K562 (cell line): ENCODE data around the gene CDC25B. TPM values are rescaled to one million over a fixed set of nuclear protein-coding genes. Genes with fewer than 3 reads are reported as not detected.

Experiments
- ATAC-seq: fragments of 200-7000 bp; cut with Tn5 transposase; 3 replicates; pipeline ENCODE4 v1.9.1; 2020; ENCODE audit warnings: moderate library complexity
- BruUV-seq: library from RNA; stranded (reverse); fragments of 400-500 nt; replicated peaks from 2 replicates; lab custom pipeline; 2021; lab: Mats Ljungman, UMichigan
- CTCF ChIA-PET: fragments of 300-600 bp; formaldehyde crosslinking; extraction: SDS; loops from one replicate; lab custom pipeline; 2021; ENCODE audit warnings: low intra/inter-chr PET ratio; lab: Yijun Ruan, JAX
- POLR2A ChIA-PET: fragments of 300-600, 350-650 bp; sonication (Branson Sonifier 250); formaldehyde crosslinking; extraction: SDS; loops from one replicate; lab custom pipeline; 2021; ENCODE audit warnings: antibody characterized with exemption, inconsistent platforms; lab: Yijun Ruan, JAX
- DNase-seq, 4 experiments: peaks; one replicate each; pipeline versions ENCODE4 v3.0.0 to v3.0.0-alpha.2; 2011 to 2018; ENCODE audit warnings: low spot score in 3 of 4, mixed read lengths in 3 of 4; ENCODE audit errors: extremely low read depth in 1 of 4
- FAIRE-seq: peaks from 2 replicates; lab custom pipeline; 2011; peaks lifted over from hg19 to GRCh38; lab: Jason Lieb, UNC
- H2AFZ ChIP-seq: 2 replicates; pipeline ENCODE4 v1.6.0; 2011; ENCODE audit warnings: low read depth, low read length, control low read depth, inconsistent platforms
- H3K27ac ChIP-seq: fragments of 200-600 bp; 3 replicates; pipeline ENCODE4 v1.8.0; 2011; ENCODE audit warnings: low read depth, mild to moderate bottlenecking, control low read depth, inconsistent platforms, low read length, moderate library complexity, mixed read lengths; ENCODE audit errors: extremely low read depth
- H3K27me3 ChIP-seq, 2 experiments: fragments of 300-600 bp in 1 of 2; 2 replicates in 1 of 2; 3 replicates in 1 of 2; pipeline versions ENCODE4 v1.6.0 to v1.8.0; 2011; ENCODE audit warnings: inconsistent platforms in 2 of 2, low read length in 2 of 2, mild to moderate bottlenecking in 1 of 2, mixed read lengths in 1 of 2, moderate library complexity in 1 of 2; ENCODE audit not compliant: control insufficient read depth in 2 of 2, insufficient read depth in 2 of 2
- H3K36me3 ChIP-seq: fragments of 300-600 bp; 3 replicates; pipeline ENCODE4 v1.8.0; 2011; ENCODE audit warnings: mild to moderate bottlenecking, low read length, inconsistent platforms; ENCODE audit not compliant: control insufficient read depth, insufficient read depth
- H3K4me1 ChIP-seq, 2 experiments: fragments of 200-600 bp in 1 of 2; replicated peaks in 1 of 2; 2 replicates in 1 of 2; 3 replicates in 1 of 2; pipeline versions ENCODE4 v1.5.1 to v1.8.0; 2011; ENCODE audit warnings: inconsistent platforms in 2 of 2, low read length in 2 of 2, mild to moderate bottlenecking in 1 of 2, mixed read lengths in 1 of 2, moderate library complexity in 1 of 2; ENCODE audit not compliant: control insufficient read depth in 2 of 2, insufficient read depth in 2 of 2
- H3K4me2 ChIP-seq: 2 replicates; pipeline ENCODE4 v1.6.1; 2011; ENCODE audit warnings: low read length, control low read depth, inconsistent platforms, mixed read lengths; ENCODE audit not compliant: insufficient read depth
- H3K4me3 ChIP-seq: fragments of 200-600 bp; sonication (generic), shearing (Covaris generic); 2 replicates; pipeline ENCODE4 v1.5.1; 2016; ENCODE audit warnings: control low read depth, inconsistent platforms
- H3K79me2 ChIP-seq: fragments of 200-600 bp; 3 replicates; pipeline ENCODE4 v1.8.0; 2011; ENCODE audit warnings: low read length, inconsistent platforms; ENCODE audit not compliant: control insufficient read depth, insufficient read depth
- H3K9ac ChIP-seq, 2 experiments: 2 replicates each; pipeline versions ENCODE4 v1.6.0 to v1.6.1; 2011; ENCODE audit warnings: low read depth in 2 of 2, low read length in 2 of 2, control low read depth in 1 of 2, inconsistent platforms in 1 of 2, mild to moderate bottlenecking in 1 of 2, mixed read lengths in 1 of 2; ENCODE audit not compliant: insufficient read depth in 1 of 2
- H3K9me1 ChIP-seq: one replicate; pipeline ENCODE4 v1.6.0; 2011; ENCODE audit warnings: inconsistent platforms, mild to moderate bottlenecking, low read length, moderate library complexity; ENCODE audit not compliant: control insufficient read depth, insufficient read depth
- H3K9me3 ChIP-seq: replicated peaks from 2 replicates; pipeline ENCODE4 v1.5.1; 2011; ENCODE audit warnings: low read depth, low read length, inconsistent platforms; ENCODE audit not compliant: control insufficient read depth, insufficient read depth
- H4K20me1 ChIP-seq: replicated peaks from 2 replicates; pipeline ENCODE4 v1.6.1; 2011; ENCODE audit warnings: low read length, inconsistent platforms, mixed read lengths; ENCODE audit not compliant: control insufficient read depth, insufficient read depth
- ESRRA ChIP-seq: fragments of 450-650 bp; IDR thresholded peaks from 2 replicates; pipeline ENCODE4 v1.6.1; 2014; ENCODE audit warnings: low read depth, mild to moderate bottlenecking, moderate library complexity, borderline replicate concordance
- FOXP1 ChIP-seq: sonication (generic); formaldehyde crosslinking; IDR thresholded peaks from 2 replicates; pipeline ENCODE4 v1.8.0; 2022; ENCODE audit warnings: mild to moderate bottlenecking, missing genetic modification reagents
- HDAC1 ChIP-seq, 2 experiments: fragments of 450-650 bp; IDR thresholded peaks; 2 replicates each; pipeline ENCODE4 v1.6.1; 2016 to 2017; ENCODE audit warnings: inconsistent platforms in 1 of 2, mild to moderate bottlenecking in 1 of 2, moderate library complexity in 1 of 2
- KDM5B ChIP-seq: fragments of 200-600 bp; sonication (generic); IDR thresholded peaks from 2 replicates; pipeline ENCODE4 v1.6.1; 2012; ENCODE audit warnings: low read depth, mild to moderate bottlenecking, moderate library complexity, low read length, control low read depth, inconsistent platforms; ENCODE audit not compliant: insufficient replicate concordance
- POLR2B ChIP-seq: fragments of 450-650 bp; IDR thresholded peaks from 2 replicates; pipeline ENCODE4 v1.6.1; 2018; ENCODE audit warnings: low read depth; ENCODE audit not compliant: partially characterized antibody
- SAFB ChIP-seq: fragments of 200-400 bp; formaldehyde crosslinking; IDR thresholded peaks from 2 replicates; pipeline ENCODE4 v1.6.1; 2017; ENCODE audit warnings: low read depth, low read length, borderline replicate concordance
- SMARCB1 ChIP-seq: IDR thresholded peaks from 2 replicates; pipeline ENCODE4 v1.6.1; 2011; ENCODE audit warnings: improper control_type of control experiment, low read depth; ENCODE audit not compliant: insufficient read length
- SMARCE1 ChIP-seq: fragments of 450-650 bp; IDR thresholded peaks from 2 replicates; pipeline ENCODE4 v1.7.1; 2016; ENCODE audit warnings: mild to moderate bottlenecking
- SOX6 ChIP-seq: fragments of 450-650 bp; IDR thresholded peaks from 2 replicates; pipeline ENCODE4 v1.6.1; 2014; ENCODE audit warnings: mild to moderate bottlenecking
- SUPT5H ChIP-seq: fragments of 450-650 bp; IDR thresholded peaks from 2 replicates; pipeline ENCODE4 v1.6.1; 2016
- ZBTB2 ChIP-seq: fragments of 450-650 bp; IDR thresholded peaks from 2 replicates; pipeline ENCODE4 v1.6.1; 2016; ENCODE audit warnings: antibody characterized with exemption
- ZNF143 ChIP-seq: sonication (generic); formaldehyde crosslinking; IDR thresholded peaks from 2 replicates; pipeline ENCODE4 v1.9.0; 2022; ENCODE audit warnings: mild to moderate bottlenecking, missing genetic modification reagents
- ZNF263 ChIP-seq: sonication (generic); formaldehyde crosslinking; IDR thresholded peaks from 2 replicates; pipeline ENCODE4 v1.8.0; 2022; ENCODE audit warnings: mild to moderate bottlenecking, missing genetic modification reagents, borderline replicate concordance
- ZNF318 ChIP-seq, 2 experiments: fragments of 450-650 bp; IDR thresholded peaks; 2 replicates each; pipeline ENCODE4 v1.6.1; 2016; ENCODE audit warnings: mild to moderate bottlenecking in 2 of 2, borderline replicate concordance in 1 of 2, low read depth in 1 of 2, moderate library complexity in 1 of 2
- WGBS: fragments of 100-300 bp; shearing (Covaris generic); methylation state at CpG from one replicate; pipeline ENCODE4 v1.1.6; 2016; ENCODE audit warnings: low coverage, mixed read lengths; ENCODE audit not compliant: insufficient coverage; ENCODE audit errors: missing lambda C conversion rate; 5-methylcytosine and 5-hydroxymethylcytosine counted together
- in situ Hi-C: fragments of 300-500 bp; cut with MboI; formaldehyde crosslinking; loops from 4 replicates; pipeline ENCODE4 v1.15.0; 2018; ENCODE audit warnings: inconsistent platforms, mixed read lengths
- intact Hi-C: fragments of 100-400 bp; cut with micrococcal nuclease; formaldehyde crosslinking; loops from 2 replicates; pipeline ENCODE4 v1.14.2; 2022
- polyA plus RNA-seq, 8 experiments: library from polyadenylated mRNA; depleted of rRNA in 4 of 8; stranded (reverse) in 5 of 8; unstranded in 3 of 8; fragments of >200 nt; fragmentation: Nextera tagmentation in 2 of 8; fragmentation: Illumina TruSeq in 1 of 8; extraction: Ambion mirVana in 2 of 8; extraction: Trizol in 1 of 8; gene quantifications; 2 replicates each; pipeline versions ENCODE4 v1.2.1 to v1.2.3, GENCODE V29; 2011 to 2014; ENCODE audit warnings: inconsistent platforms in 1 of 8, missing spikeins in 1 of 8
- total RNA-seq, 7 experiments: library from RNA; depleted of rRNA in 6 of 7; stranded (reverse); fragments of >200 nt in 6 of 7; fragmentation: Illumina TruSeq in 2 of 7; extraction: Trizol in 2 of 7; gene quantifications; 2 replicates each; pipeline versions ENCODE4 v1.2.1 to v1.2.3, GENCODE V29; 2011 to 2021; ENCODE audit warnings: low replicate concordance in 1 of 7

CDC25B gene
- total and polyA plus RNA-seq, 9 of the 15 experiments (the other 6 are each of a cell fraction or from before 2014, with no cell fraction given) = 2.3 to 35.7 (median 9.5) TPM

- ATAC-seq (no peak), FAIRE-seq (no peak), DNase-seq (no peak)
- intact Hi-C loops (loop anchor here (5.0 to 10.0 kb wide), 3 partner anchors 62 to 410 kb away; partner anchors contain the start of gene MAVS), in situ Hi-C loops (no loop called here)
- no TSS peak for BruUV-seq
- 50% methylated on average over 3 of the region's 6 CpGs for WGBS
- H3K36me3 ChIP-seq = peaks cover 21% of the 10 kb centered on the region; the same call in 1 of the 3 replicates
- TF ChIP-seq HDAC1 (IDR thresholded peaks at IDR 0.05) = 0 out of 4 replicates have a peak, but pooled peaks of 1 of the 2 experiments have one; percentile 10
- TF ChIP-seq SMARCB1 = no peak
- TF ChIP-seq SOX6 = no peak
- TF ChIP-seq ZBTB2 = peak; percentile 31; the same call in 1 of the 2 replicates
- no peak for TF ChIP-seq ESRRA
- peak; percentile 95; the same call in 1 of the 2 replicates for TF ChIP-seq ZNF263 (CRISPR knock-in tag)
- TF ChIP-seq SAFB = no peak
- TF ChIP-seq SUPT5H = peak; percentile 39; the same call in 1 of the 2 replicates
- peak; percentile 32 for TF ChIP-seq POLR2B
- TF ChIP-seq SMARCE1 = no peak
- TF ChIP-seq ZNF143 (CRISPR knock-in tag) = no peak
- peak; percentile 9 for TF ChIP-seq KDM5B
- TF ChIP-seq FOXP1 = no peak
- TF ChIP-seq ZNF318 (IDR thresholded peaks at IDR 0.05; ENCODE audit: borderline replicate concordance in 1 of 2, low read depth in 1 of 2) = no peak
- no peaks in the 10 kb centered on the region for H3K9me1 ChIP-seq
- peak overlapping the region in 1 of 2 experiments; percentile 93; a peak in 2 of 4 replicates for H3K9ac ChIP-seq
- H4K20me1 ChIP-seq = peaks cover 6% of the 10 kb centered on the region
- CTCF ChIA-PET = no interaction called here
- no peaks in the 10 kb centered on the region for H3K27me3 ChIP-seq
- POLR2A ChIA-PET = interaction anchor here (0.6 kb wide), 2 partner anchors 84 to 393 kb away, joined by 3 read pairs; no protein-coding TSS in a partner anchor
- peak overlapping the region; percentile 86 for H3K4me2 ChIP-seq
- no peak overlapping the region for H2AFZ ChIP-seq
- H3K9me3 ChIP-seq = no peaks in the 10 kb centered on the region
- peaks cover 31% of the 10 kb centered on the region for H3K79me2 ChIP-seq
- H3K27ac ChIP-seq = no peak overlapping the region; the same call in 2 of the 3 replicates
- H3K4me1 ChIP-seq = peaks cover 8 to 34% of the 10 kb centered on the region in 2 experiments; a peak in 3 of 5 replicates
- peak overlapping the region; percentile 58 for H3K4me3 ChIP-seq
Measured at GRCh38 chr20:3784863-3785239, 11.3 kb upstream of the CDC25B start.
